Measurements from ENCODE around the gene DZANK1. TPM values are rescaled to one million over a fixed set of nuclear protein-coding genes. Genes with fewer than 3 reads are reported as not detected.

The DZANK1 gene
- total and polyA plus RNA-seq, 2 donors (not counting 3 experiments of a cell fraction or from before 2014, with no cell fraction given): 1.1 to 1.8 TPM

DNA sequence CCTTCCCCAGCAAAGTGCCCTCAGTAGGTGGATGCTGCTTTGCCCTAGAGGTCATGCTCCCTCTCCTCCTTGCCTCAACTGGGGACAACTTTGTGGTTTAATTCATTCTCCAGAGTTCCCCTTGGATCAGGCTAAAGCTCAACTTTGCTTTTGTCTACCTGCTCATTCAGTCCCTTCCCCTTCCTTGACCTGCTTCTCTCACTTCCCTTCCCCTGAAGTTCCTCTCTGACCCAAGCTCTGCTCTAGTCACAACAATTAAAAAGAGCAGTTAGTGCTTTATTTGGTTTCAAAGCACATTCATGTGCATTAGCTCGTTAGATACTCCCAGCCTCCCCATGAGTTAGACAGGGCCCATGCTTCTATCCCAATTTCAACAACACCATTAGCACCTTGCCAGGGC lies 71.3 kb downstream of the DZANK1 start:
- FAIRE-seq (no peak), DNase-seq (ENCODE audit: low read depth, low spot score) (no peak)
- Histone ChIP-seq H3K9ac (replicated peaks; ENCODE audit: extremely low read depth, insufficient read depth, low read length) (no peak overlapping the region), H4K20me1 (replicated peaks; ENCODE audit: control insufficient read depth, extremely low read depth, insufficient read depth, low read length) (no peaks in the 10 kb centered on the region), H3K79me2 (ENCODE audit: control insufficient read depth, insufficient read depth, low read length) (no peaks in the 10 kb centered on the region), H3K36me3 (ENCODE audit: control insufficient read depth in 2 of 2, extremely low read depth in 1 of 2, insufficient read depth in 2 of 2, low read length in 2 of 2) (no peaks in the 10 kb centered on the region), H3K27ac (ENCODE audit: insufficient read depth, low read depth, low read length) (no peak overlapping the region), H3K4me1 (ENCODE audit: control insufficient read depth, extremely low read depth, insufficient read depth, low read length) (no peaks in the 10 kb centered on the region), H3K9me1 (replicated peaks; ENCODE audit: control insufficient read depth, extremely low read depth, insufficient read depth, low read length) (no peaks in the 10 kb centered on the region), H2AFZ (ENCODE audit: low read depth, low read length) (no peak overlapping the region), H3K9me3 (replicated peaks; ENCODE audit: control insufficient read depth, insufficient read depth, low read length) (no peaks in the 10 kb centered on the region), H3K27me3 (ENCODE audit: control insufficient read depth in 2 of 2, insufficient read depth in 2 of 2, low read length in 2 of 2) (no peaks in the 10 kb centered on the region), H3K4me2 (ENCODE audit: insufficient read depth, low read length) (no peak overlapping the region), H3K4me3 (replicated peaks in 1 of 3; ENCODE audit: insufficient read depth in 1 of 3, low read depth in 1 of 3, low read length in 3 of 3) (no peak overlapping the region)
- dilution Hi-C loops (cut with MboI; ENCODE audit: extremely low pct_ligation_motif_present, low sequenced_read_pairs) (no loop called here), intact Hi-C loops (cut with micrococcal nuclease) (no loop called here)
- TF ChIP-seq, protein P1, sequence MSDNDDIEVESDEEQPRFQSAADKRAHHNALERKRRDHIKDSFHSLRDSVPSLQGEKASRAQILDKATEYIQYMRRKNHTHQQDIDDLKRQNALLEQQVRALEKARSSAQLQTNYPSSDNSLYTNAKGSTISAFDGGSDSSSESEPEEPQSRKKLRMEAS (IDR thresholded peaks at IDR 0.05; ENCODE audit: insufficient read depth, insufficient read length): no peak
- TF ChIP-seq, protein P2, sequence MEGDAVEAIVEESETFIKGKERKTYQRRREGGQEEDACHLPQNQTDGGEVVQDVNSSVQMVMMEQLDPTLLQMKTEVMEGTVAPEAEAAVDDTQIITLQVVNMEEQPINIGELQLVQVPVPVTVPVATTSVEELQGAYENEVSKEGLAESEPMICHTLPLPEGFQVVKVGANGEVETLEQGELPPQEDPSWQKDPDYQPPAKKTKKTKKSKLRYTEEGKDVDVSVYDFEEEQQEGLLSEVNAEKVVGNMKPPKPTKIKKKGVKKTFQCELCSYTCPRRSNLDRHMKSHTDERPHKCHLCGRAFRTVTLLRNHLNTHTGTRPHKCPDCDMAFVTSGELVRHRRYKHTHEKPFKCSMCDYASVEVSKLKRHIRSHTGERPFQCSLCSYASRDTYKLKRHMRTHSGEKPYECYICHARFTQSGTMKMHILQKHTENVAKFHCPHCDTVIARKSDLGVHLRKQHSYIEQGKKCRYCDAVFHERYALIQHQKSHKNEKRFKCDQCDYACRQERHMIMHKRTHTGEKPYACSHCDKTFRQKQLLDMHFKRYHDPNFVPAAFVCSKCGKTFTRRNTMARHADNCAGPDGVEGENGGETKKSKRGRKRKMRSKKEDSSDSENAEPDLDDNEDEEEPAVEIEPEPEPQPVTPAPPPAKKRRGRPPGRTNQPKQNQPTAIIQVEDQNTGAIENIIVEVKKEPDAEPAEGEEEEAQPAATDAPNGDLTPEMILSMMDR (IDR thresholded peaks at IDR 0.05; ENCODE audit: extremely low read depth in 1 of 2, insufficient read depth in 1 of 2, low read depth in 1 of 2, low read length in 2 of 2): no peak
- TF ChIP-seq GATA2 (IDR thresholded peaks at IDR 0.05; ENCODE audit: insufficient read depth, insufficient read length, low read depth, low read length) (no peak), MYC (IDR thresholded peaks at IDR 0.05; ENCODE audit: low read depth, low read length) (no peak), FOS (IDR thresholded peaks at IDR 0.05; ENCODE audit: borderline replicate concordance, insufficient read depth, low read length) (no peak), POLR2A (IDR thresholded peaks at IDR 0.05; ENCODE audit: low read depth, low read length) (no peak), EZH2 (IDR thresholded peaks at IDR 0.05; ENCODE audit: borderline replicate concordance, low read depth, low read length, severe bottlenecking) (no peak), JUN (IDR thresholded peaks at IDR 0.05; ENCODE audit: borderline replicate concordance, insufficient read depth, insufficient read length, low read depth) (no peak), POLR2AphosphoS5 (IDR thresholded peaks at IDR 0.05; ENCODE audit: insufficient read depth, low read depth, low read length) (no peak)
- ChIA-PET POLR2A (no interaction called here), CTCF (interaction anchor here (0.7 to 1.5 kb wide), 2 partner anchors 16 to 55 kb away, joined by 3 read pairs; no protein-coding TSS in a partner anchor)
- no TSS peak for BruUV-seq (replicated peaks)
